ENCODE data around the gene BARHL1. TPM values are rescaled to one million over a fixed set of nuclear protein-coding genes. Genes with fewer than 3 reads are reported as not detected.

The BARHL1 gene
- total RNA-seq, 1 donor from 2014 or later, result not detected

DNA sequence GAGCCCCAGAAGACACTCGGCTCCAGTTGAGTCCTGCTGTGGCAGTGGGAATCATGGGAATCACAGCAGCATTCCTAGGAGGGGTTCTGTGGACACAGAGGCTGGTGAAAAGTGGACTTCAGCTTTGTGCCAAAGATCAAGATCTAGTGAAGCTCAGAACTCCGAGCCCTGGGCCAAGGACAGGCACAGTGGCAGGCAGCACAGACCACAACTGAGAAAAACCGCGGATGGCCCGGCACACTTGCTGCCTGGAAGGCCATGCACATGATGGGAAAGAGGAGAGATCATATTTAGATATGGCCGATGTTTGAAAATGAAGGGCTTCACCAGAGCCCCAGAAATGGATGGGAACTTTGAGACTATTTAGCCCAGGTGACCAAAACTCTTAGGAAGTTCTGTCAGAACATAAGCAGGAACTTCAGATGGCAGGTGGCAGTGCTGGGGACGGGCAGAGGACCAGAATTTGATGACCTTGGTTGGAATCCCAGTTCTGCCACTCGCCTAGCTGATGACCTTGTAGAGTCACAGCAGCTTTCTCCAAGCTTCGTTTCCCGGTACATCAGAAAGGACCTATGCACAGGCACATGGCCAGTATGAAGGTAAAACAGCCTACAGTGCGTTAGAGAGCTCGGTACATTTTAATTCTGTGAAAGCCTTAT lies 18.0 kb downstream of the BARHL1 start:
- H3K4me3 ChIP-seq, result no peak overlapping the region
- no peaks in the 10 kb centered on the region for H3K4me1 ChIP-seq
- H3K36me3 ChIP-seq, result peaks cover 15% of the 10 kb centered on the region
- ATAC-seq (no peak), DNase-seq (no peak)
- TF ChIP-seq, protein P1, sequence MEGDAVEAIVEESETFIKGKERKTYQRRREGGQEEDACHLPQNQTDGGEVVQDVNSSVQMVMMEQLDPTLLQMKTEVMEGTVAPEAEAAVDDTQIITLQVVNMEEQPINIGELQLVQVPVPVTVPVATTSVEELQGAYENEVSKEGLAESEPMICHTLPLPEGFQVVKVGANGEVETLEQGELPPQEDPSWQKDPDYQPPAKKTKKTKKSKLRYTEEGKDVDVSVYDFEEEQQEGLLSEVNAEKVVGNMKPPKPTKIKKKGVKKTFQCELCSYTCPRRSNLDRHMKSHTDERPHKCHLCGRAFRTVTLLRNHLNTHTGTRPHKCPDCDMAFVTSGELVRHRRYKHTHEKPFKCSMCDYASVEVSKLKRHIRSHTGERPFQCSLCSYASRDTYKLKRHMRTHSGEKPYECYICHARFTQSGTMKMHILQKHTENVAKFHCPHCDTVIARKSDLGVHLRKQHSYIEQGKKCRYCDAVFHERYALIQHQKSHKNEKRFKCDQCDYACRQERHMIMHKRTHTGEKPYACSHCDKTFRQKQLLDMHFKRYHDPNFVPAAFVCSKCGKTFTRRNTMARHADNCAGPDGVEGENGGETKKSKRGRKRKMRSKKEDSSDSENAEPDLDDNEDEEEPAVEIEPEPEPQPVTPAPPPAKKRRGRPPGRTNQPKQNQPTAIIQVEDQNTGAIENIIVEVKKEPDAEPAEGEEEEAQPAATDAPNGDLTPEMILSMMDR (IDR thresholded peaks at IDR 0.05), result no peak
- no peaks in the 10 kb centered on the region for H3K9me3 ChIP-seq
- H3K27ac ChIP-seq, result no peak overlapping the region
- intact Hi-C loops (cut with DNase I), result no loop called here
- no peaks in the 10 kb centered on the region for H3K27me3 ChIP-seq

DNA sequence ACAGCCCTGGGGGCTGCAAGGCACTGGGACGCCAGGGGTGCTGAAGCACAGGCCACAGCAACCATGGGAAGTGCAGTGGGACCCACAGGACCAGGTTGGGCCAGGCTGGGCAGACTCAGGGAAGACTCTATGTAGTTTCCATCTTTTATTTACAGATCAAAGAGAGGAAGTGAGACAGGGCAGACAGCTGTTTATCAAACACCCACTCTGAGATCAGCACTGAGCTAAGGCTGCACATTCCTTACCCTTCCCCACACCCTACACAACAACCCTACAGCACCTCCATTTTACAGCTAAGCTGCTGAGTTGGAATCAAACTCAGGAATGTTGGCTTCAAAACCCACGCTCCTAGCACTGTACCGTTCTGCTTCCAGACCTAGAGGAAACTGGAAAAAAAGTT lies 19.8 kb downstream of the BARHL1 start:
- no peak for ATAC-seq
- H3K36me3 ChIP-seq, result peaks cover 12% of the 10 kb centered on the region
- TF ChIP-seq, protein P1 (IDR thresholded peaks at IDR 0.05), result no peak
- no peaks in the 10 kb centered on the region for H3K4me1 ChIP-seq
- no peak for DNase-seq
- no peak overlapping the region for H3K27ac ChIP-seq
- H3K4me3 ChIP-seq, result no peak overlapping the region
- H3K27me3 ChIP-seq, result no peaks in the 10 kb centered on the region
- H3K9me3 ChIP-seq, result no peaks in the 10 kb centered on the region
- intact Hi-C loops (cut with DNase I), result no loop called here

DNA sequence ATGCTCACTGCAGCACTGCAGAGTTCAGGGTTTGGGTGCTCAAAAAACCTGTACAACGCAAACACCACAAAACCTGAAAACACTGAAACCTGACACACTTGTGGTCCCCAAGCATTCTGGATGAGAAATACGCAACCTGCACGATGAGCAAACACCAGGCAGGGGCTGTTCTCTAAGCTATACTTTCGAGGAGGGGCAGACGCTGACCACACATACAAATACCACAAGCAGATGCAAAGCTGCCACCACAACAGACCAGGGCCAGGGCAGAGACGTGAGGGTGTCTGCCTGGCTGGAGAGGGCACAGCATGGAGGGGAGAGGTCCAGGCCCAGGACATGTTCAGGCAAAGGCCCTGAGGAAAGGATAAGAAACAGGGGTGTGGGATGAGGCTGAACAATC lies 23.0 kb downstream of the BARHL1 start:
- Histone ChIP-seq H3K27ac (no peak overlapping the region), H3K36me3 (peaks cover 39% of the 10 kb centered on the region), H3K4me1 (no peaks in the 10 kb centered on the region), H3K4me3 (no peak overlapping the region), H3K27me3 (no peaks in the 10 kb centered on the region), H3K9me3 (no peaks in the 10 kb centered on the region)
- intact Hi-C loops (cut with DNase I), result no loop called here
- ATAC-seq (no peak), DNase-seq (no peak)
- TF ChIP-seq, protein P1 (IDR thresholded peaks at IDR 0.05), result no peak

DNA sequence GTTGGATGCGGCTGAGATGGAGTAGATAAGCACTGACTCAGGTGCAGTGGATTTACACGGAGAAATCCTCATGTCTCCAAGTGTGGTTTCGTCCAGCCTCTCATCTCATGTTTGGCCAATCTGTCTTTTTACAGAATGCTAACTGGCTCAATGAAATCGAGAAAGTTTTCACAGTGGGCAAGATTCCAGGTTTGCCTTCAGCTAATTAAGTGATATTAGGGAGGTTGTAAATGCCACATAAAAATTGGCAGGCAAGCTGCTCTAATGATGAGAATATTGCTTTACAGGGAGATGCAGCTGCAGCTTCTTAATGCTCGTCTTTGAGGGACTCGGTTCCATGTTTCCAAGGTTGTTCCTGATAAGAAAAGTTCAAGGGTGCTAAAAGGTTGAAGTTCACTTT lies 23.7 kb downstream of the BARHL1 start:
- Histone ChIP-seq H3K27me3 (no peaks in the 10 kb centered on the region), H3K9me3 (no peaks in the 10 kb centered on the region), H3K4me3 (no peak overlapping the region), H3K27ac (no peak overlapping the region), H3K36me3 (peaks cover 46% of the 10 kb centered on the region), H3K4me1 (no peaks in the 10 kb centered on the region)
- DNase-seq (no peak), ATAC-seq (no peak)
- intact Hi-C loops (cut with DNase I), result no loop called here
- TF ChIP-seq, protein P1 (IDR thresholded peaks at IDR 0.05), result no peak

DNA sequence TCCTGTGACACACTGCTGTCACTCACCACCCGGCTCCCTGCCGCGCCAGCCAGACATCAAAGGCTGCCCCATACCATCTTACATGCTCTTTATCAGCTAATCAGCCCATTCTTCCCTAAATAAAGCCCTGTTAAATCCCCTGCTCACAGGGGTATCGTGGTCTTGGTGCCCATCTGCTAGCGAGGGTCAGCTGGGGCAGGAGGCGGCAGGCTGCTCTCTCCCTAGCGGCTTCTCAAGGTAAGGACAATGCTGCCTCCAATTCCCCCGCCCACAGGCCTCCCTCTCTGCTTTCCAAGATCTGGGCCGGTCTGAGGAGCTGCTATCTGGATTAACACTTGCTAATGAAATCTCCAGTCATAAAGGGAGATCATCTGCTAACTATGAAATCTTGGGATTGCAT lies 26.8 kb downstream of the BARHL1 start:
- ATAC-seq, result no peak
- Histone ChIP-seq H3K36me3 (peaks cover 65% of the 10 kb centered on the region), H3K4me1 (no peaks in the 10 kb centered on the region), H3K4me3 (no peak overlapping the region), H3K27ac (no peak overlapping the region), H3K27me3 (no peaks in the 10 kb centered on the region), H3K9me3 (no peaks in the 10 kb centered on the region)
- TF ChIP-seq, protein P1 (IDR thresholded peaks at IDR 0.05), result no peak
- intact Hi-C loops (cut with DNase I), result no loop called here
- no peak for DNase-seq

DNA sequence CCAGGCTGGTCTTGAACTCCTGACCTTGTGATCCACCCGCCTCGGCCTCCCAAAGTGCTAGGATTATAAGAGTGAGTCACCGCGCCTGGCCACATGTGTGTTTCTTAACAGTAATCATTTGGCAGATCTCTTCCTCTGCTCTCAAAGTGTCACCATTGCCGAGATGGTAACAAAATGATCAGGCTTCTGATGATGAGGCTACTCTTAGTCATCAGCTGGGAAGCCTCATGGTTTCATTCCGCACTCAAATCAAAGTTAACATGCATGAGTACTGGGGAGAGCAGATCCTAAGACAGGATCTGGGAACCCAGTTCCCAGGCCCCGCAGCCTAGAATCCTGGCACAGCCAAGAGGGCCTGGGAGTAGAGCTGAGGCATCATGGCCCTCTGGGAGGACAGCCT lies 27.4 kb downstream of the BARHL1 start:
- no peak overlapping the region for H3K27ac ChIP-seq
- no peak overlapping the region for H3K4me3 ChIP-seq
- intact Hi-C loops (cut with DNase I), result no loop called here
- DNase-seq (no peak), ATAC-seq (no peak)
- no peaks in the 10 kb centered on the region for H3K27me3 ChIP-seq
- TF ChIP-seq, protein P1 (IDR thresholded peaks at IDR 0.05), result no peak
- peaks cover 71% of the 10 kb centered on the region for H3K36me3 ChIP-seq
- no peaks in the 10 kb centered on the region for H3K4me1 ChIP-seq
- no peaks in the 10 kb centered on the region for H3K9me3 ChIP-seq

Measured in upper lobe of right lung (tissue), 1 donor.